OCI-LY1 (cell line): ENCODE data around the gene SP140.

Experiments used
- EZH2 ChIP-seq: fragments of 200-600 bp; sonication (generic), shearing (Covaris generic); IDR thresholded peaks from 2 replicates; pipeline ENCODE4 v1.8.0; 2017; ENCODE audit warnings: borderline replicate concordance, mixed run types, mild to moderate bottlenecking, antibody characterized with exemption, low read length, moderate library complexity, mixed read lengths
- TF ChIP-seq, protein P1 (sequence below): fragments of 200-600 bp; sonication (generic), shearing (Covaris generic); IDR thresholded peaks from 2 replicates; pipeline ENCODE4 v1.5.1; 2017; ENCODE audit warnings: mild to moderate bottlenecking, antibody characterized with exemption, low read length, moderate library complexity, mixed read lengths

DNA sequence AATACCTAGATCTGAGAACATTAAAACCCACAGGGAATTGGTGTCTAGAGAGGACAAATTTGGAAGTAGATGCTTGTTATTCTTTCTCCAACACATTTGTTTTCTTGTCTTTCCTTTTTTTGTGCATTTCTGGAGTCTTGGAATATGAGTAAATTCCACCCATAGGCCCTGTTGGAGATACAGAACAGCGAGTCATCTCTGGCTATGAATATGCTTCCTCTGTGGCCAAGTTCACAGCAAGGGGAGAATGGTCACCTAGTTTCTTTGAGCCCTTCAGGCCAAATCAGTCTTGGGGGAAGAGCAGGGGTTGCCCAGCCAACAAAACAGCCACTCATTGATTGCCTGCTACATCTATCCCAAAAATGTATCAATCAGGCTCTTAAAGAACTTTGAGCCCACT lies 132.8 kb downstream of the SP140 start:
- TF ChIP-seq EZH2 = no peak
- TF ChIP-seq, protein P1, sequence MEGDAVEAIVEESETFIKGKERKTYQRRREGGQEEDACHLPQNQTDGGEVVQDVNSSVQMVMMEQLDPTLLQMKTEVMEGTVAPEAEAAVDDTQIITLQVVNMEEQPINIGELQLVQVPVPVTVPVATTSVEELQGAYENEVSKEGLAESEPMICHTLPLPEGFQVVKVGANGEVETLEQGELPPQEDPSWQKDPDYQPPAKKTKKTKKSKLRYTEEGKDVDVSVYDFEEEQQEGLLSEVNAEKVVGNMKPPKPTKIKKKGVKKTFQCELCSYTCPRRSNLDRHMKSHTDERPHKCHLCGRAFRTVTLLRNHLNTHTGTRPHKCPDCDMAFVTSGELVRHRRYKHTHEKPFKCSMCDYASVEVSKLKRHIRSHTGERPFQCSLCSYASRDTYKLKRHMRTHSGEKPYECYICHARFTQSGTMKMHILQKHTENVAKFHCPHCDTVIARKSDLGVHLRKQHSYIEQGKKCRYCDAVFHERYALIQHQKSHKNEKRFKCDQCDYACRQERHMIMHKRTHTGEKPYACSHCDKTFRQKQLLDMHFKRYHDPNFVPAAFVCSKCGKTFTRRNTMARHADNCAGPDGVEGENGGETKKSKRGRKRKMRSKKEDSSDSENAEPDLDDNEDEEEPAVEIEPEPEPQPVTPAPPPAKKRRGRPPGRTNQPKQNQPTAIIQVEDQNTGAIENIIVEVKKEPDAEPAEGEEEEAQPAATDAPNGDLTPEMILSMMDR = no peak
